ENCODE measurements around the gene FBXO34. TPM values are rescaled to one million over a fixed set of nuclear protein-coding genes. Genes with fewer than 3 reads are reported as not detected.

The FBXO34 gene
- total RNA-seq, 1 experiment from 2014 or later = 12.9 TPM

DNA sequence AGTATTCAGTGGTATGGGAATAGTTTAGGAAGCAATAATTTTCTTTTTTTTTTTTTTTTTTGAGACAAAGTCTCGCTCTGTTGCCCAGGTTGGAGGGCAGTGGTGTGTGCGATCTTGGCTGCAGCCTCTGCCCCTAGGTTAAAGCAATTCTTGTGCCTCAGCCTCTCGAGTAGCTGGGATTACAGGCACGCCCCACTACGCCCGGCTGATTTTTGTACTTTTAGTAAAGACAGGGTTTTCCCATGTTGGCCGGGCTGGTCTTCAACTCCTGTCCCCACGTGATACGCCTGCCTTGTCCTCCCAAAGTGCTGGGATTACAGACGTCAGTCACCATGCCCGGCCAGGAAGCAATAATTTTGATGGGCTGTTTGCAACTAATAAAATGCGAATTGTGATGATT lies 78.3 kb downstream of the FBXO34 start:
- H3K36me3 ChIP-seq = no peaks in the 10 kb centered on the region
- no peak overlapping the region for H3K4me3 ChIP-seq
- H3K9me3 ChIP-seq = no peaks in the 10 kb centered on the region
- no peaks in the 10 kb centered on the region for H3K27me3 ChIP-seq
- DNase-seq = no peak

DNA sequence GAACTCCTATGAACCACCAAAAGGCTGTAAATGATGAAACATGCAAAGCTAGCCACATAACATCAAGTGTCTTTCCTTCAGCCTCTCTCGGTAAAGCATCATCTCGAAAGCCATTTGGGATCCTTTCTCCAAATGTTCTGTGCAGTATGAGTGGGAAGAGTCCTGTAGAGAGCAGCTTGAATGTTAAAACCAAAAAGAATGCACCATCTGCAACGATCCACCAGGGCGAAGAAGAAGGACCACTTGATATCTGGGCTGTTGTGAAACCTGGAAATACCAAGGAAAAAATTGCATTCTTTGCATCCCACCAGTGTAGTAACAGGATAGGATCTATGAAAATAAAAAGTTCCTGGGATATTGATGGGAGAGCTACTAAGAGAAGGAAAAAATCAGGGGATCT lies 79.2 kb downstream of the FBXO34 start:
- Histone ChIP-seq H3K36me3 (no peaks in the 10 kb centered on the region), H3K4me3 (no peak overlapping the region)
- DNase-seq = no peak

DNA sequence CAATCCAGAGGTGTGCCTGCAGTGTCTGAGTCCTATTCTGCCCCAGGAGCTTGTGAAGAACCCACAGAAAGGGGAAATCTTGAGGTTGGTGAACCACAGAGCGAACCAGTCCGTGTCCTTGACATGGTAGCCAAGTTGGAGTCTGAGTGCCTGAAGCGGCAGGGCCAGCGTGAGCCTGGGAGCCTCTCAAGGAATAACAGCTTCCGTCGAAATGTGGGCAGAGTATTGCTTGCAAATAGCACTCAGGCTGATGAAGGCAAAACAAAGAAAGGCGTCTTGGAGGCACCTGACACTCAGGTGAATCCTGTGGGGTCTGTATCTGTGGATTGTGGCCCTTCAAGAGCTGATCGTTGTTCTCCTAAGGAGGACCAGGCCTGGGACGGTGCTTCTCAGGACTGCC lies 79.9 kb downstream of the FBXO34 start:
- H3K4me3 ChIP-seq = no peak overlapping the region
- no peaks in the 10 kb centered on the region for H3K9me3 ChIP-seq
- DNase-seq = no peak
- no peaks in the 10 kb centered on the region for H3K36me3 ChIP-seq
- no peaks in the 10 kb centered on the region for H3K27me3 ChIP-seq

More for the DNA sequence above, 79.2 kb downstream of the FBXO34 start:
- Histone ChIP-seq H3K27me3 (no peaks in the 10 kb centered on the region), H3K9me3 (no peaks in the 10 kb centered on the region)

DNA sequence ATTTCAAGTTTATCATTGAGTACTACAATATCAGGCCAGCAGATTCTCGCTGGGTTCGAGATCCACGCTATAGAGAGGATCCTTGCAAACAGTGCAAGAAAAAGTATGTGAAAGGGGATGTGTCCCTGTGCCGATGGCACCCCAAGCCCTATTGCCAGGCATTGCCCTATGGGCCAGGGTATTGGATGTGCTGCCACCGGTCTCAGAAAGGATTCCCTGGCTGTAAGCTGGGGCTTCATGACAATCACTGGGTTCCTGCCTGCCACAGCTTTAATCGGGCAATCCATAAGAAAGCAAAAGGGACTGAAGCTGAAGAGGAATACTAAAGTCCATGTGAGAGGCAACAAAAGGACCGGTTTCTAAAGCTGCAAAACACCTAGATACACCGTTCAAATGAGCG lies 81.0 kb downstream of the FBXO34 start:
- no peaks in the 10 kb centered on the region for H3K27me3 ChIP-seq
- H3K36me3 ChIP-seq = no peaks in the 10 kb centered on the region
- H3K4me3 ChIP-seq = no peak overlapping the region
- DNase-seq = no peak
- H3K9me3 ChIP-seq = no peaks in the 10 kb centered on the region

DNA sequence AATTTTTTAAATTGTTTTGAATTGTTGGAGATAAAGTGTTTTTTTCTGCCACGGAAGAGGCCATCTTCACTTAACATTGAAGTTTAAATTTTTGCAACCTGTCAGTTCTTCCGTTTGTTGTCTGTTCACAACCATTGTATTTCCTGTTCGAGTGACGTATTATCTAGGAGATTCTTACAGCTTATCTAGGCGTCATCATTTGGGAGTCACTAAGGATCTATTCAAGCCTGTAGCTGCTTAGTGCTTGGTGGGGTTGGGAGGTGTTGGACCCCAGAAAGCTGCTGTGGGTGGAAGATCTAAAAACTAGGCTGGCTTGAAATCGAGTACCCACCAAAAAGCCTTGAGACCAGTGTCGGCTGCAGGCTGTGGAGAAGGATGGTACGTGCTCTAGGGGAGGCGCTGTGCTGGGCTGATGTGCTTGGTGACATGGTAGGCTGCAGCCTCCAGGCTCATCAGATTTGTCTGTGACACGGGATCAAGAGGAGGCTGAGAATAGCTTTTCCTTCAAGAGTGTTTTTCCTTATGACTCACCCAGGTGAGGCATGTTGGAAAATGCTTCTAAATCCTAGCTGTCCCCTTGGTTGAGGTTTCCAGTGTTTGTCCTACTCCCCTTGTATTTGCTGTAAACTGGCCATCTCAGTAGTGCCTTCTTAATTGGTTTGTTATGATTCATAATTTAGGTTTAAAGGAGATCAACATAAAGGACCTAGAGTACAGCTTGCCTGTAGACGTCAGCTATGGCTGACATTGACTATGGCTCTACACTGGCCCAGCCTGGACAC lies 82.7 kb downstream of the FBXO34 start:
- Histone ChIP-seq H3K9me3 (no peaks in the 10 kb centered on the region), H3K4me3 (no peak overlapping the region), H3K27me3 (no peaks in the 10 kb centered on the region), H3K36me3 (no peaks in the 10 kb centered on the region)
- DNase-seq = no peak

DNA sequence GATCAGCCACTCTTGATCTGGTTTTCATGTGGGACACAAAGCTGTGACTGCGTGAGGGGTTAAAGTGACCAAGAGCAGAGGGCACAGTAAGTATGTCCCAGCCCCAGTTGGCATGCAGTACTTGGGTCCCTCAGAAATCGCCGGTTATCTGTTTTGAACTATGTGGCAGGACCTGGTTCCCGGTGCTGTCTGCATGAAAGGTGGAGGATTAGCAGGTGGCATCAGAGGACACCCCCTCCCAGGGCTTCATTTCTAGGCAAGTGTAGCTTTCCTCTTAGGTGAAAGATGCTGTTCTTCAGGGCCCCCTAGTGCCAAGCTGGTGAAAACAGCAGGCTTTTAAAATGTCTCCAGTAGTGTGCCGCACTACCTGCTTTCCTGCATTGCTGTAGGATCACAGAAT lies 83.3 kb downstream of the FBXO34 start:
- Histone ChIP-seq H3K27me3 (no peaks in the 10 kb centered on the region), H3K9me3 (no peaks in the 10 kb centered on the region), H3K4me3 (no peak overlapping the region), H3K36me3 (no peaks in the 10 kb centered on the region)
- DNase-seq = no peak

DNA sequence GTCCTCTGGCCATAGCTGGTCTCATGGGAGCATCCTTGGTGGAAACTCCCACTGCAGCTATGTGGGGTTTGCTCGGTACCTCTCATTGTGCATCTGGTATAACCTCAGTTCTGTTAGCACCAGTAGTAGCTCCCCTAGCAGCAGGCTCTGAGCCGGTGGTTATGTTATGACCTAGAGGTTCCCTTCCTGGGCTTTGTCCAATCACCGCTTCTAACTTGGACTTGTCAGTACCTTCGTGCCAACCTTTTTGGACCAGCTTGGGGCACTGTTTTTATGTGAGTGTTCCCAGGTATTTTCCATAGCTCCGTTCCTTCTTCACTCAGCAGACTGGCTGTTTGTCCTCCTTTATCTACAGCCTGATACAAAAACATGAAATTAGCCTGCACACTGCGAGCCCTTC lies 84.7 kb downstream of the FBXO34 start:
- H3K27me3 ChIP-seq = no peaks in the 10 kb centered on the region
- no peaks in the 10 kb centered on the region for H3K36me3 ChIP-seq
- no peak overlapping the region for H3K4me3 ChIP-seq
- H3K9me3 ChIP-seq = no peaks in the 10 kb centered on the region
- no peak for DNase-seq

DNA sequence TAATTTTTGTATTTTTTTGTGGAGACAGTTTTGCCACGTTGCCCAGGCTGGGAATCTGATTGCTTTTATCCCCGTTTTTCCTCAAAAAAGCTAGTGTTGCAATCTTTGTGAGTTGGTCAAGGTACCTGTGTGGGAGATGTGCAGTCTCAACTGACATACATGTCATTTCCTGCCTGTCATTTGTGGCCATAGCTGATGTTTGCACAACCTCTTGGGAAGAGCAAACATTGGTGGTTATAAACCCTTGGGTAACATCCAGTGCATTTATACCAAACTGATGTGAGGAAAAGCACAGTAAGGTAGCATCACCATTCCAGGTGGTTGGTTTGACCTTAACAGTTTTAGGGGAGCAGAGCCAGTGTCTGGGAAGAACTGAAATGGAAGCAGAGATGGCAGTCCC lies 85.7 kb downstream of the FBXO34 start:
- Histone ChIP-seq H3K9me3 (no peaks in the 10 kb centered on the region), H3K4me3 (no peak overlapping the region), H3K27me3 (no peaks in the 10 kb centered on the region), H3K36me3 (no peaks in the 10 kb centered on the region)
- no peak for DNase-seq

DNA sequence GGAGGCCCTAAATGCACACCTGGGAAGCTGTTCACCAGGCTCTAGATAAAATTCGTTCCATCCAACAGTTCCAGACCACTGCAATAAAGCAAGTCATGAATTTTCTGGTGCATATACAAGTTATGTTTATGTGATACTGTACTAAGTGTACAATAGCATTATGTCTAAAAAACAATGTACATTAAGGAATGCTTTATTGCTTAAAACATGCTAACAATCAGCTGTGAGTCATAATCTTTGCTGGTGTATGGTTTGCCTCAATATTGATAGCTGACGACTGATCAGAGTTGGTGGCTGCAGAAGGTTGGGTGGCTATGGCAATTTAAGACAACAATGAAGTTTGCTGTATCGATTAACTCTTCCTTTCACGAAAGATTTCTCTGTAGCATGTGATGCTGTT lies 88.1 kb downstream of the FBXO34 start:
- Histone ChIP-seq H3K9me3 (no peaks in the 10 kb centered on the region), H3K36me3 (no peaks in the 10 kb centered on the region), H3K4me3 (no peak overlapping the region), H3K27me3 (no peaks in the 10 kb centered on the region)
- no peak for DNase-seq

DNA sequence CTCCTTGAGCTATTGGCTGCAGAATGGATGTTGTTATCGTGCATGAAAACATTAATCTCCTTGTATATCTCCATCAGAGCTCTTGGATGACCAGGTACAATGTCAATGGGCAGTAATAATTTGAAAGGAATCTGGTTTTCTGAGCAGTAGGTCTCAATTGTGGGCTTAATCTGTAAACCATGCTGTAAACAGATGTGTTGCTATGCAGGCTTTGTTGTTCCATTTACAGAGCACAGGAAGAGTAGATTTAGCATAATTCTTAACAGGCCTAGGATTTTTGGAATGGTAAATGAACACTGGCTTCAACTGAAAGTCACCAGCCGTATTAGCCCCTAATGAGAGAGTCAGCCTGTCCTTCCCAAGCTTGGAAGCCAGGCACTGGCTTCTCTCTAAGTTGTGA lies 90.0 kb downstream of the FBXO34 start:
- Histone ChIP-seq H3K27me3 (no peaks in the 10 kb centered on the region), H3K9me3 (no peaks in the 10 kb centered on the region), H3K36me3 (0 out of 2 replicates have a peak, but pooled peaks cover 3% of the 10 kb centered on the region), H3K4me3 (no peak overlapping the region)
- DNase-seq = no peak

DNA sequence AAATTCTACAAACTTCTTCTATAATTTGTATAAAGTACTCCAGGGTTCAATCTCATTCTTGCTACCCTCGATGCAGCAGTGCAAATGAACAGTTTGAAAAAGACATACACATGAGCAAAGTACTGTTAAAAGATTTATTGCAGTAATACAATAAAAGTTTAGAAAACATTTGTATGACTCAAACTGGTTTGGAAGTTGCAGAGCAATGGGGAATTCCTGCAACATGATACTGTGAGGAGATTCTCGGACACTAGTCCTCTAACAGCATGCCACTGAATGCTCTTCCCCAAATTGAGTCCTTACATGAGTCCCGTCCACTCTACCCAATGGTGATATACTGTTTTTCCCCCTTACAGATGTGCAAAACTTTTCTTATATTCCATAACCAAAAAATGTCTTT lies 95.0 kb downstream of the FBXO34 start:
- no peak overlapping the region for H3K4me3 ChIP-seq

DNA sequence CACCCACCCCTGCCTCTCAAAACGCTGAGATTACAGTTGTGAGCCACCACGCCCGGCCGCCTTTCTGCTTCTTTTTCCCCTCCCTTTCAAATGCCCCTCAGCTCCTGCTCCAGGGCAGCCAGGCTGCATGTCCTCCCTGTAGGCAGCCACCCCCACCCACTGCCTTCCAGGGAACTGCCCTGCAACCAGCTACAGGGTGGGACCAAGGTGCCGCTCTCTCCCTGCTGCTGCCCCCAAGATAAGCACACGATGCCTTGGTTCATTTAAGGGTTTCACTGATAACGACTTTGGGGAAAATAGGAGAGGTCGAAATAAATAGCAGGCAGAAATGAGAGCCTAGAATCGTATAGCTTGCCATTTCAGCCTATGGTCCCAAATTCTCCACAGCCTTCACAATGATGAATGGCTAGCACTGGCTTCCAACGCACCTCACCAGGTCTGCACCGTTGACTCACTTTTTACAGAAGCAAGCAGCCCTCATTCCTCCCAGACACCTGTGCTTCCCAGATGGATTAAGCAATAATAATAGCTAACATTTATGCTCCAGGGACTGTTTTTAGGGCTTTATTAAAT lies 99.7 kb downstream of the FBXO34 start:
- Histone ChIP-seq H3K4me3 (no peak overlapping the region), H3K36me3 (no peaks in the 10 kb centered on the region; the same call in none of the 2 replicates)

More for the DNA sequence above, 95.0 kb downstream of the FBXO34 start:
- H3K9me3 ChIP-seq = no peaks in the 10 kb centered on the region
- H3K27me3 ChIP-seq = no peaks in the 10 kb centered on the region
- H3K36me3 ChIP-seq = peaks cover 3% of the 10 kb centered on the region
- DNase-seq = no peak

DNA sequence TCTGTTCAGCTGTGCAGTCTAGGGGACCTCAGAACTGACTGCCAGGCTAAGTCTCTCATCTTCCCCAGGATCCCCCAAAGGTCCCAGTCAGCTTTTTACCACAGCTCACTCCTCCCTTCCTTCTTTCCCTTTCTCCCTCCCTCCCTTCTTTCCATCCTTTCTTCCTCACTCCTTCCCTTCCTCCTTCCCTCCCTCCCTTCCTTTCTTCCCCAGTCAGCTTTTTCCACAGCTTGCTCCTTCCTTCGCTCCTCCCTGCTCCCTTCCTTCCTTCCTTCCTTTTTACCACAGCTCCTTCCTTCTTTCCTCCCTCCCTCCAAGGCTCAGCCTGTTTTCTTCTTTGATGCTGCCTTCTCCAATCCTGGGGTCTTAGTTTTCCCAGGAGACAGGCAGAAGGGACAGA lies 101.2 kb downstream of the FBXO34 start:
- Histone ChIP-seq H3K36me3 (no peaks in the 10 kb centered on the region; the same call in 1 of the 2 replicates), H3K9me3 (no peaks in the 10 kb centered on the region), H3K27me3 (no peaks in the 10 kb centered on the region), H3K4me3 (no peak overlapping the region)
- no peak for DNase-seq

More for the DNA sequence above, 99.7 kb downstream of the FBXO34 start:
- H3K9me3 ChIP-seq = no peaks in the 10 kb centered on the region
- no peaks in the 10 kb centered on the region for H3K27me3 ChIP-seq
- DNase-seq = no peak

DNA sequence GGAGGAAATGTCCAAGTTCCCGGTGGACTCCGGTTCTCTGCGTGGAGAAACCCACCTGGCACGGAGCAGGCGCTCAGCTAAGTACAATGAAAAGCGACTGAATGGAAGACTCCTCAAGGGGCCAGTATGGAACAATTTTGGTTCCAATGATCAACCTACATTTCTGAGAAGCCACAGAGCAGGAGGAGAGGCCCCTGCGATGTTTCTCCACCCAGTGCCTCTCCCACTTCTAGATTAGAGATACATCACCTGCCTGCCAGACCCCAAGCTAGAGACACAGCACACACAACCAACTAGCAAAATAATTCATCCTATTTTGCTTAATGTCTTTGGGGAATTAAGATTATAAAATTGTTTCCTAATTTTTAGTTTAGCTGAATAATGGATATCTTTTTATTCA lies 101.6 kb downstream of the FBXO34 start:
- H3K9me3 ChIP-seq = no peaks in the 10 kb centered on the region
- no peaks in the 10 kb centered on the region; the same call in 1 of the 2 replicates for H3K36me3 ChIP-seq
- no peaks in the 10 kb centered on the region for H3K27me3 ChIP-seq
- H3K4me3 ChIP-seq = no peak overlapping the region
- DNase-seq = no peak

DNA sequence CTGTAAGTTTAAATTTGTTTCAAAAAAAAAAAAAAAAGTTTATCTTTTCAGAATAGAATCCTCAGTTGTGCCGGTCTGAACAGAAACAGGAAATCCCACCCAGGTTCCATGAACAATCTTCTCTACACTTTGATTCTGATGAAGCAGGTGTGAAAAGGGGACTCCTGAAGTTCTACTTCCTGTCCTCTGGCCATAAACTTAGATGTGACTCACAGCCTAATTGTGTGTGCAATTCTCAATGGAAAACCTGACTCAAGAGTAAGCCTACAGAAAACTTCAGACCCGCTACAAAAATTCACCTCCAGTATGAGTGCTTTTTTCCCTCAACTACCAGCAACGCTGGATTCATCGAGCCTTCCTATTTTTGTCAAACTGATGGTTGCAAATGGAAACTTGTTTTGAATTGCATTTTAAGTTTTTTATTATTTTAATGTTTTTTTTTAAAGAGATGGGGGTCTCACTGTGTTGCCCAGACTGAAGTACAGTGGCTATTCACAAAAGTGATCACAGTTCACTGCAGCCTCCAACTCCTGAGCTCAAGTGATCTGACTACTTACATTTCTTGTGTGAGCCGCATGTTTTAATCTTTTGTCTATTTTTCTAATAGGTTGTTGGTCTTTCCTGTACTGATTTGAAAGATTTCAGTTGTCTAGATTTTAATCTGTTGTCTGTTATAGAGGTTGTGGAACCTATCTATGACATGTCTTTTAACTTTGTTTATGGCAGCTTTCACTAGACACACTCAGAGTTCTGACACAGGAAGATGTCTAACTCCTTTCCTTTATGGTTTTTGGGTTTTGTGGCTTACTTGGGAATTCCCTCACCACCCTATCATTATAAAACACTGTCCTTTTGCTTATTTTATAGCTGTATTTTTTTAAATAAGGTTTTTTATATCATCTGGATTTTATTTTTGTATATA lies 102.8 kb downstream of the FBXO34 start:
- H3K9me3 ChIP-seq = no peaks in the 10 kb centered on the region
- no peak for DNase-seq
- no peaks in the 10 kb centered on the region; the same call in 1 of the 2 replicates for H3K36me3 ChIP-seq
- no peak overlapping the region for H3K4me3 ChIP-seq
- no peaks in the 10 kb centered on the region for H3K27me3 ChIP-seq

DNA sequence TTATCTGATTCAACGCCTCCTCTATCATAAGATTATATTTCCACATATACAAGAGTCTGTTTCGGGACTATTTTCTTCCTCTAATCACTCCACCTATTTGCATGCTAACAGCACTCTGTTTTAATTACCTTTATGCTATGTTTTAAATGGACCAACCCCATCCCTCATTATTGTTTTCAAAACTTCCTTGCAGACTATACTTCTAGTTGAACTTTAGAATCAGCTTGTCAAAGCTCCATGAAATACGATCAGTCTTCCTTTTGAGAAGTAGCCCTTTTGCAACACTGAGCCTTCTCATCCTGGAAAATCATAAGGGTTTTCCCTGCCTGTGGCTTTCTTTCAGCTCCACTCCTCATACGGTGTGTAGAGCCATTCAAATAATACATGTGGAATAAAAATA lies 103.5 kb downstream of the FBXO34 start:
- Histone ChIP-seq H3K36me3 (no peaks in the 10 kb centered on the region), H3K4me3 (no peak overlapping the region), H3K9me3 (no peaks in the 10 kb centered on the region), H3K27me3 (no peaks in the 10 kb centered on the region)
- DNase-seq = no peak

DNA sequence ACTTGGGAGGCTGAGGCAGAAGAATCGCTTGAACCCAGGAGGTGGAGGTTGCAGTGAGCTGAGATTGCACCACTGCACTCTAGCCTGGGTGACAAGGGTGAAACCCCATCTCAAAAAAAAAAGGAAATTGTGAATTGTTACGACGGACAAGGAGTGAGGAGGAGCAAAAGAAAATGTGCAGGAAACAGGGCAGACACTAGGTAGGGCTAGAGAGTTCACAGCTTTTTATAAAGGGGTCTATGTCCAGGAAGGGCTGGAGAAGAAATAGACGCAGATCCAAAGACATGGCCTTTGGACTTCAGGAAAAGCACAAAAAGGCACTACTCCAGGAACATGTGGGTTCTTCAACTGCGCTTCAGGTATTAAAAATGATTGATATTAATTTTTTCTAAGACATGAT lies 106.0 kb downstream of the FBXO34 start:
- Histone ChIP-seq H3K36me3 (peaks cover 3% of the 10 kb centered on the region; the same call in 1 of the 2 replicates), H3K9me3 (no peaks in the 10 kb centered on the region), H3K27me3 (no peaks in the 10 kb centered on the region), H3K4me3 (no peak overlapping the region)
- DNase-seq = no peak

Data from MG63 (cell line).